Fibroblast of skin of right biceps (primary cell): ENCODE data around the gene CCDC13.

ENCODE experiments used
- DNase-seq: peaks from one replicate; pipeline ENCODE4 v3.0.0-alpha.2; 2013

The CCDC13 gene

GRCh38 chr3:42731476-42732195, 41.4 kb downstream of the CCDC13 start:
- DNase-seq = no peak

- no peak for DNase-seq
Observed at GRCh38 chr3:42730706-42731420, 42.2 kb downstream of the CCDC13 start.

GRCh38 chr3:42730294-42730693, 42.8 kb downstream of the CCDC13 start:
- DNase-seq = no peak

GRCh38 chr3:42729404-42730145, 43.5 kb downstream of the CCDC13 start:
- DNase-seq = no peak

- no peak for DNase-seq
Observed at GRCh38 chr3:42728668-42729364, 44.2 kb downstream of the CCDC13 start.

- DNase-seq = no peak
Observed at GRCh38 chr3:42728056-42728455, 45.0 kb downstream of the CCDC13 start.

GRCh38 chr3:42725454-42725853, 47.6 kb downstream of the CCDC13 start:
- DNase-seq = no peak

- DNase-seq = no peak
Observed at GRCh38 chr3:42723219-42723618, 49.8 kb downstream of the CCDC13 start.
